Adrenal gland (tissue), 12 donors: ENCODE measurements around the gene NOL4L. TPM values are rescaled to one million over a fixed set of nuclear protein-coding genes. Genes with fewer than 3 reads are reported as not detected.
A peak's percentile ranks its signal among the peaks of the same experiment; 100 is the strongest.

ENCODE experiments used
- DNase-seq, 7 donors: peaks; one replicate each; pipeline ENCODE4 v3.0.0-alpha.2; 2019 to 2020
- H3K27ac ChIP-seq, 5 donors: fragments of 200-600 bp; sonication (generic) in 4 of 5; 1 replicate in 3 of 5; 2 replicates in 2 of 5; pipeline versions ENCODE4 v1.5.1 to v1.8.0; 2016 to 2020; ENCODE audit warnings: mild to moderate bottlenecking in 1 of 5
- H3K27me3 ChIP-seq: fragments of 200-600 bp; 2 replicates; pipeline ENCODE4 v1.8.0; 2021
- H3K36me3 ChIP-seq, 2 donors: fragments of 200-600 bp; replicated peaks in 1 of 2; 1 replicate in 1 of 2; 2 replicates in 1 of 2; pipeline versions ENCODE4 v1.5.1 to v1.8.0; 2018 to 2022
- H3K4me1 ChIP-seq, 2 donors: fragments of 200-600 bp; replicated peaks in 1 of 2; 1 replicate in 1 of 2; 2 replicates in 1 of 2; pipeline versions ENCODE4 v1.5.1 to v1.8.0; 2018 to 2021
- H3K4me3 ChIP-seq, 4 donors: fragments of 200-600 bp; sonication (generic) in 3 of 4; one replicate each; pipeline ENCODE4 v1.5.1; 2016 to 2018
- H3K9me3 ChIP-seq, 3 donors: fragments of 200-600 bp; sonication (generic) in 1 of 3; replicated peaks in 1 of 3; 1 replicate in 2 of 3; 2 replicates in 1 of 3; pipeline versions ENCODE4 v1.5.1 to v1.8.0; 2016 to 2021
- POLR2A ChIP-seq, 2 donors: fragments of 450-650 bp; IDR thresholded peaks; one replicate each; pipeline ENCODE4 v1.6.1; 2017; ENCODE audit warnings: antibody characterized with exemption in 2 of 2, mild to moderate bottlenecking in 2 of 2, moderate library complexity in 1 of 2
- WGBS, 4 donors: extraction: QIAGEN DNeasy Blood & Tissue Kit in 2 of 4; methylation state at CpG; one replicate each; pipeline versions ENCODE4 v1.1.5 to v1.1.7; 2013 to 2017; 5-methylcytosine and 5-hydroxymethylcytosine counted together
- intact Hi-C, 2 donors: fragments of 100-400 bp; cut with DNase I; formaldehyde crosslinking; loops; one replicate each; pipeline versions ENCODE4 v1.14.1 to v1.15.0; 2022 to 2023
- polyA plus RNA-seq, 3 donors: library from polyadenylated mRNA; stranded (reverse); fragments of 200-250 nt in 2 of 3; fragments of 350-450 nt in 1 of 3; fragmentation: Illumina TruSeq in 1 of 3; extraction: RNeasy Lipid Tissue Mini Kit (QIAGEN cat#74804) in 1 of 3; gene quantifications; one replicate each; pipeline ENCODE4 v1.2.3, GENCODE V29; 2013 to 2014
- total RNA-seq, 9 donors: library from RNA; depleted of rRNA in 4 of 9; stranded (reverse); fragments of >200 nt in 4 of 9; fragments of 120-200 nt in 1 of 9; fragmentation: NEBNext Ultra II Directional in 1 of 9; extraction: Animal tissue kit (Norgen Biotek cat#: 25700) in 1 of 9; gene quantifications; one replicate each; pipeline versions ENCODE4 v1.1.0 to v1.2.4, GENCODE V29; 2013 to 2023
- TF ChIP-seq, protein P1 (sequence below), 6 experiments: fragments of 450-650 bp in 4 of 6; fragments of 200-600 bp in 2 of 6; sonication (generic) in 1 of 6; IDR thresholded peaks; 1 replicate in 5 of 6; 2 replicates in 1 of 6; pipeline versions ENCODE4 v1.5.1 to v1.8.0; 2016 to 2021; ENCODE audit warnings: antibody characterized with exemption in 6 of 6, mild to moderate bottlenecking in 2 of 6, moderate library complexity in 1 of 6
- donor health status: healthy with polysubstance abuse.
- donor health status: Bipolar disorder and iron deficiency.
- donor health status: DM: yes; HTN: yes; CAD: no.
- donor health status: DM: no; HTN: no; CAD: no.
- donor health status: DM: no; HTN: no; CAD: no.
- donor health status: DM: yes; HTN: yes; CAD: no.

Gene NOL4L
- total and polyA plus RNA-seq, 12 donors = 6.4 to 30.4 (median 15.7) TPM

DNA sequence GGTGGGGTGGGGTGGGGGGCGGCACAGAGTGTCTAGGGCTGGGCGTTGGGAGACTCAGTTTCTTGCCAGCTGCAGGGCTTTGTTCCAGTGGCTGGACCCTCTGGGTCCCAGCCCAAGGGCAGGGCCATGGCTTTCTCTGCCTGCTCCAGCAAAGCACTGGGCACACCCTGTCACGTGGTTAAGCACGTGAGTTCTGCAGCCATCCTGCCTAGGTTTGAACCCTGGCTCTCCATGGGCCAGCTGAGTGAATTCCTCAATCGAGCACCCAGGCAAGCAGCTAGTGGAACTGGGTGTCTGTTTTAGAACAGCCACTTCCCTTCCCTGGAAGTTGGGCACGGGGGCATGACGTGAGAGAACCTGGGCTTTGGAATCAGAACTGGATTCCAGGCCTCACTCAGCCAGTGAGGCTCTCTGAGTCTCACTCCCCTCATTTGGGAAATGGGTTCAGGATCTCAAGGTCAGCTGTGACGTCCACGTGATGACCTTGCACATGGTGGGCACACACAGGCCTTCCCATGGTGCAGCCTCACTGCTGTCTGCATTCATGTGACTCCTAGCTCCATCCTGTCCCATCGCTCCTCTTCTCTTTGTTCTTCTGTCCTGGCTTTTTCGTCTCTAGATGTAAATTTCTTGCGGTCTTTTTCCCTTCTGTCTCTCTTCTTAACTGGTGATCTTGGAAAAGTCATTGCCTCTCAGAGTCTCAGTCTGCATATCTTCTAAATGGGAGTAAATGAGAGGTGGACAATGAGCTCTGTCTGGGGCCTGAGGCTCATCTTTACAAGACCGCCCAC is 45.9 kb downstream of the NOL4L start:
- Histone ChIP-seq H3K4me3 (no peak overlapping the region), H3K36me3 (no peaks in the 10 kb centered on the region), H3K27me3 (no peaks in the 10 kb centered on the region), H3K9me3 (no peaks in the 10 kb centered on the region), H3K27ac (peak overlapping the region in 2 of 5 donors; percentile 44 to 61), H3K4me1 (peaks cover 0 to 28% of the 10 kb centered on the region in 2 donors)
- intact Hi-C loops = no loop called here
- WGBS, 4 donors = 60 to 73% (median 68%) methylated on average over 11 to 13 of the region's 13 CpGs
- no peak for DNase-seq
- TF ChIP-seq, protein P1, sequence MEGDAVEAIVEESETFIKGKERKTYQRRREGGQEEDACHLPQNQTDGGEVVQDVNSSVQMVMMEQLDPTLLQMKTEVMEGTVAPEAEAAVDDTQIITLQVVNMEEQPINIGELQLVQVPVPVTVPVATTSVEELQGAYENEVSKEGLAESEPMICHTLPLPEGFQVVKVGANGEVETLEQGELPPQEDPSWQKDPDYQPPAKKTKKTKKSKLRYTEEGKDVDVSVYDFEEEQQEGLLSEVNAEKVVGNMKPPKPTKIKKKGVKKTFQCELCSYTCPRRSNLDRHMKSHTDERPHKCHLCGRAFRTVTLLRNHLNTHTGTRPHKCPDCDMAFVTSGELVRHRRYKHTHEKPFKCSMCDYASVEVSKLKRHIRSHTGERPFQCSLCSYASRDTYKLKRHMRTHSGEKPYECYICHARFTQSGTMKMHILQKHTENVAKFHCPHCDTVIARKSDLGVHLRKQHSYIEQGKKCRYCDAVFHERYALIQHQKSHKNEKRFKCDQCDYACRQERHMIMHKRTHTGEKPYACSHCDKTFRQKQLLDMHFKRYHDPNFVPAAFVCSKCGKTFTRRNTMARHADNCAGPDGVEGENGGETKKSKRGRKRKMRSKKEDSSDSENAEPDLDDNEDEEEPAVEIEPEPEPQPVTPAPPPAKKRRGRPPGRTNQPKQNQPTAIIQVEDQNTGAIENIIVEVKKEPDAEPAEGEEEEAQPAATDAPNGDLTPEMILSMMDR (IDR thresholded peaks at IDR 0.05) = no peak
- no peak for TF ChIP-seq POLR2A (IDR thresholded peaks at IDR 0.05)

DNA sequence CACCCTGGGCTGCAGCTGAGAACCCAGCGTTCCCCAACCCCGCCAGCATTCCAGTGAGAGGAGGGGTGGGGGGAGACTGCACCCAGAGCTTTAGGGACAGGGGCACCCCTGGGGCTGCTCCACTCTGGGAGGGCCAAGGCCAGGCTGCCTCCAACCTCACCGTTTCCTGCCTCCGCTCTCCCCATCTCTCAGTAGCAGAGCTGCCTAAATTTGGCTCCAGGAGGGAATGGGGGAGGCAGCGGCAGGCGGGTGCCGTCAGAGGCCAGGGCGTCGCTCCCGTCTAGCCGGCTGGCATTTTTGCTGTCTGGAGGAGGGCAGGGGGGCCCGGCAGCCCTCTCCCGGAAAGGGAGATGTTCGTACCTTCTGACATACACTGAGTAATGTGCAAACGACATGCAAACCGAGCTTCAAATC is 46.6 kb downstream of the NOL4L start:
- Histone ChIP-seq H3K4me3 (no peak overlapping the region), H3K27ac (peak overlapping the region in 2 of 5 donors; percentile 44 to 61), H3K36me3 (no peaks in the 10 kb centered on the region), H3K4me1 (peaks cover 0 to 28% of the 10 kb centered on the region in 2 donors), H3K27me3 (no peaks in the 10 kb centered on the region), H3K9me3 (no peaks in the 10 kb centered on the region)
- DNase-seq = no peak
- TF ChIP-seq, protein P1 (IDR thresholded peaks at IDR 0.05) = no peak
- no peak for TF ChIP-seq POLR2A (IDR thresholded peaks at IDR 0.05)
- intact Hi-C loops = no loop called here
- WGBS, 4 donors = 31 to 50% (median 41%) methylated on average over 9 to 16 of the region's 16 CpGs

DNA sequence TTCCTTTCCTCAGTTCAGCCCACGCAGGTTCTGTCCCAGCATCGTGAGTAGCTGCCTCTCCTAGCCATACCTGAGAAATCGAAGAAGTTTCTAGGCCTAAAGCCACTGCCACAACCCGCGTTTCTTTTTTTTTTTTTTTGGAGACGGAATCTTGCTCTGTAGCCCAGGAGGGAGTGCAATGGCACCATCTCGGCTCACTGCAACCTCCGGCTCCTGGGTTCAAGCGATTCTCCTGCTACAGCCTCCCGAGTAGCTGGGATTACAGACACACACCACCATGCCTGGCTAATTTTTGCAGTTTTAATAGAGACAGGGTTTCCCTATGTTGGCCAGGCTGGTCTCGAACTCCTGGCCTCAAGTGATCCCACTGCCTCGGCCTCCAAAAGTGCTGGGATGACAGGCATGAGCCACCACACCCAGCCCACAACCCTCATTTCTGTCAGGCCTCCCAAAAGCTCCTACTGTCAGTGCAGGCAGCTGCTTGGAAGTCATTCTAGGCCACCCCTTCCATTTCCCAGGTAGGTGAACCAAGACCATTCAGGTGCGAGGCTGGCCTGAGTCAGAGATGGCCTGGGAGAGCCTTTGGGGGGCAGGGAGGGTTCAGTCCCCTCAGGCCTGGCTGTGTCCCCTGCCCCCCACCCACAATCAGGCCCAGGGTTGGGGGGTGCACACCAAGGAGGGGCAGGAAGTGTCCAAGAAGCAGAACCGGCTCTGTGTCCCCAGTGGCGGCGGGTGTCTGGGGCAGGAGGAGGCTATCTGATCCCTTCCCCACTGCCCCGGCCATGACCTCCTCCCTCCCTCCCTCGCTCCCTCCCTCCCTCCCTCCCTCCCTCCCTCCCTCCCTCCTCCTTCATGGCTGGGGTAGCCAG is 47.2 kb downstream of the NOL4L start:
- Histone ChIP-seq H3K4me1 (peaks cover 0 to 28% of the 10 kb centered on the region in 2 donors), H3K27me3 (no peaks in the 10 kb centered on the region), H3K9me3 (no peaks in the 10 kb centered on the region), H3K36me3 (no peaks in the 10 kb centered on the region), H3K4me3 (no peak overlapping the region), H3K27ac (peak overlapping the region in 1 of 5 donors; percentile 45)
- no peak for DNase-seq
- TF ChIP-seq POLR2A (IDR thresholded peaks at IDR 0.05) = no peak
- TF ChIP-seq, protein P1 (IDR thresholded peaks at IDR 0.05) = no peak
- 68 to 73% (median 69%) methylated on average over 14 to 18 of the region's 18 CpGs for WGBS, 4 donors
- intact Hi-C loops = no loop called here
